NCI-H2107 treated with DMSO at 0.1 percent for 48 hours (cell line): ENCODE measurements around the gene NUP210.

ENCODE experiments used
- DNase-seq: peaks from one replicate; lab custom pipeline; 2025; ENCODE audit not compliant: unreplicated experiment; lab: John Stamatoyannopoulos, UW

NUP210 gene

GRCh38 chr3:13329746-13330145 lies 90.4 kb downstream of the NUP210 start:
- DNase-seq = no peak

- DNase-seq = no peak
Measured at GRCh38 chr3:13325892-13326443, 94.2 kb downstream of the NUP210 start.

- DNase-seq = no peak
Measured at GRCh38 chr3:13324835-13325501, 95.2 kb downstream of the NUP210 start.

- no peak for DNase-seq
Measured at GRCh38 chr3:13323822-13324221, 96.3 kb downstream of the NUP210 start.

GRCh38 chr3:13322324-13322723 lies 97.8 kb downstream of the NUP210 start:
- DNase-seq = no peak

GRCh38 chr3:13319564-13320220 lies 100.4 kb downstream of the NUP210 start:
- no peak for DNase-seq

- DNase-seq = no peak
Measured at GRCh38 chr3:13318626-13319470, 101.3 kb downstream of the NUP210 start.

GRCh38 chr3:13317596-13318320 lies 102.4 kb downstream of the NUP210 start:
- no peak for DNase-seq

- no peak for DNase-seq
Measured at GRCh38 chr3:13316603-13317002, 103.5 kb downstream of the NUP210 start.

GRCh38 chr3:13314877-13315276 lies 105.2 kb downstream of the NUP210 start:
- no peak for DNase-seq

- no peak for DNase-seq
Measured at GRCh38 chr3:13313813-13314212, 106.3 kb downstream of the NUP210 start.

GRCh38 chr3:13309004-13309403 lies 111.1 kb downstream of the NUP210 start:
- DNase-seq = no peak

- DNase-seq = no peak
Measured at GRCh38 chr3:13308380-13308801, 111.7 kb downstream of the NUP210 start.

GRCh38 chr3:13307041-13307440 lies 113.1 kb downstream of the NUP210 start:
- no peak for DNase-seq

- no peak for DNase-seq
Measured at GRCh38 chr3:13305623-13306022, 114.5 kb downstream of the NUP210 start.

- no peak for DNase-seq
Measured at GRCh38 chr3:13303410-13303809, 116.7 kb downstream of the NUP210 start.

GRCh38 chr3:13301286-13301987 lies 118.7 kb downstream of the NUP210 start:
- no peak for DNase-seq

GRCh38 chr3:13300546-13301285 lies 119.4 kb downstream of the NUP210 start:
- no peak for DNase-seq

GRCh38 chr3:13299531-13300155 lies 120.5 kb downstream of the NUP210 start:
- no peak for DNase-seq
